B cell (primary cell): ENCODE data around the gene SERF1A. TPM values are rescaled to one million over a fixed set of nuclear protein-coding genes. Genes with fewer than 3 reads are reported as not detected.
"Not testable (repeated sequence)": the region's sequence is repeated elsewhere in the genome, so short reads cannot be mapped to it uniquely, and the experiment has no call there.

Experiments
- ATAC-seq: fragments of 200-7000 bp; cut with Tn5 transposase; one replicate; pipeline ENCODE4 v1.10.0; 2021; ENCODE audit warnings: low read depth, mild to moderate bottlenecking, moderate number of reproducible peaks, moderate library complexity
- CTCF ChIA-PET: fragments of 350-600 bp; sonication (Branson Sonifier 250); formaldehyde crosslinking; loops from one replicate; lab custom pipeline; 2021; ENCODE audit warnings: antibody characterized with exemption, inconsistent platforms; lab: Charles Lee
- POLR2A ChIA-PET: fragments of 350-600 bp; sonication (Branson Sonifier 250); formaldehyde crosslinking; loops from one replicate; lab custom pipeline; 2021; ENCODE audit warnings: antibody characterized with exemption; lab: Charles Lee
- DNase-seq: peaks from one replicate; pipeline ENCODE4 v3.0.0; 2013
- H2AFZ ChIP-seq: 2 replicates; pipeline ENCODE4 v1.6.1; 2012; ENCODE audit warnings: mild to moderate bottlenecking, low read depth, low read length; ENCODE audit not compliant: insufficient read depth, poor library complexity, severe bottlenecking
- H3K27ac ChIP-seq, 2 donors: 1 replicate in 1 of 2; 2 replicates in 1 of 2; pipeline ENCODE4 v1.5.1; 2012 to 2013; ENCODE audit warnings: low read length in 2 of 2, mild to moderate bottlenecking in 2 of 2, moderate library complexity in 1 of 2
- H3K27me3 ChIP-seq, 4 experiments: fragments of 200-600 bp in 1 of 4; sonication (generic) in 1 of 4; replicated peaks in 1 of 4; 1 replicate in 2 of 4; 2 replicates in 2 of 4; pipeline versions ENCODE4 v1.6.1 to v1.7.0; 2013 to 2016; ENCODE audit warnings: low read length in 3 of 4, mild to moderate bottlenecking in 2 of 4, mixed read lengths in 1 of 4, moderate library complexity in 1 of 4; ENCODE audit not compliant: insufficient read depth in 4 of 4, control insufficient read depth in 3 of 4; ENCODE audit errors: control extremely low read depth in 1 of 4
- H3K36me3 ChIP-seq, 2 experiments: replicated peaks in 1 of 2; 1 replicate in 1 of 2; 2 replicates in 1 of 2; pipeline versions ENCODE4 v1.6.1 to v1.7.1; 2013; ENCODE audit warnings: low read length in 1 of 2; ENCODE audit not compliant: insufficient read depth in 2 of 2, control insufficient read depth in 1 of 2; ENCODE audit errors: control extremely low read depth in 1 of 2, extremely low read depth in 1 of 2
- H3K4me1 ChIP-seq, 2 donors: fragments of 200-600 bp in 1 of 2; sonication (generic) in 1 of 2; 1 replicate in 1 of 2; 2 replicates in 1 of 2; pipeline versions ENCODE4 v1.5.1 to v1.6.1; 2013 to 2017; ENCODE audit warnings: low read length in 2 of 2; ENCODE audit not compliant: control insufficient read depth in 2 of 2, insufficient read depth in 2 of 2
- H3K4me2 ChIP-seq: replicated peaks from 2 replicates; pipeline ENCODE3; 2012; ENCODE audit warnings: mild to moderate bottlenecking, low read depth, low read length; ENCODE audit not compliant: poor library complexity, severe bottlenecking
- H3K4me3 ChIP-seq, 5 experiments: fragments of 200-600 bp in 1 of 5; sonication (generic) in 1 of 5; 1 replicate in 3 of 5; 2 replicates in 2 of 5; pipeline versions ENCODE4 v1.5.1 to v1.7.0; 2011 to 2016; ENCODE audit warnings: low read length in 4 of 5, mild to moderate bottlenecking in 4 of 5, low read depth in 2 of 5, control low read depth in 1 of 5, moderate library complexity in 1 of 5; ENCODE audit not compliant: insufficient read depth in 1 of 5; ENCODE audit errors: control extremely low read depth in 1 of 5, extremely low read depth in 1 of 5
- H3K79me2 ChIP-seq: fragments of 200-600 bp; sonication (generic); one replicate; pipeline ENCODE4 v1.6.0; 2016; ENCODE audit warnings: low read length; ENCODE audit not compliant: control insufficient read depth, insufficient read depth
- H3K9ac ChIP-seq: fragments of 200-600 bp; sonication (generic); 2 replicates; pipeline ENCODE4 v1.6.1; 2017; ENCODE audit warnings: mild to moderate bottlenecking, low read length, moderate library complexity
- H3K9me3 ChIP-seq, 3 donors: one replicate each; pipeline versions ENCODE4 v1.6.1 to v1.7.1; 2013; ENCODE audit warnings: low read length in 2 of 3; ENCODE audit not compliant: control insufficient read depth in 2 of 3, insufficient read depth in 1 of 3; ENCODE audit errors: control extremely low read depth in 1 of 3
- H4K20me1 ChIP-seq: 2 replicates; pipeline ENCODE4 v1.6.0; 2012; ENCODE audit warnings: mild to moderate bottlenecking, low read length; ENCODE audit not compliant: insufficient read depth, control insufficient read depth, poor library complexity, severe bottlenecking
- H3K27ac Mint-ChIP-seq: one replicate; pipeline ENCODE4 v1.8.0; 2021; ENCODE audit warnings: mixed read lengths
- H3K27me3 Mint-ChIP-seq: one replicate; pipeline ENCODE4 v1.8.0; 2021; ENCODE audit warnings: mixed read lengths
- H3K4me1 Mint-ChIP-seq: one replicate; pipeline ENCODE4 v1.8.0; 2021; ENCODE audit warnings: mixed read lengths
- H3K4me3 Mint-ChIP-seq: one replicate; pipeline ENCODE4 v1.8.0; 2021; ENCODE audit warnings: mixed read lengths
- H3K9me3 Mint-ChIP-seq: one replicate; pipeline ENCODE4 v1.8.0; 2022; ENCODE audit warnings: mixed read lengths; ENCODE audit not compliant: insufficient read depth
- WGBS: methylation state at CpG from one replicate; pipeline ENCODE4 v1.1.5; 2013; ENCODE audit warnings: missing lambda C conversion rate; ENCODE audit not compliant: insufficient coverage; 5-methylcytosine and 5-hydroxymethylcytosine counted together
- intact Hi-C: fragments of 100-400 bp; cut with micrococcal nuclease; formaldehyde crosslinking; loops from one replicate; pipeline ENCODE4 v1.10.0; 2022
- polyA plus RNA-seq: library from polyadenylated mRNA; depleted of rRNA; stranded (reverse); fragments of >200 nt; gene quantifications from 2 replicates; pipeline ENCODE4 v1.2.3, GENCODE V29; 2012
- small RNA-seq: library from RNA; depleted of rRNA; stranded (forward); fragments of <200 nt; gene quantifications from one replicate; pipeline ENCODE3, GENCODE V24; 2012; ENCODE audit warnings: low replicate concordance, low read depth; ENCODE audit not compliant: insufficient read length
- total RNA-seq, 2 donors: library from RNA; stranded (reverse); fragments of 120-200 nt in 1 of 2; gene quantifications; 1 replicate in 1 of 2; 2 replicates in 1 of 2; pipeline versions ENCODE4 v1.2.3 to v1.2.4, GENCODE V29; 2013 to 2022

SERF1A gene
- total and polyA plus RNA-seq, 2 donors (not counting 1 experiment from before 2014, with no cell fraction given), result 10.3 to 13.9 TPM

GRCh38 chr5:70931709-70932368, 31.4 kb downstream of the SERF1A start:
- H3K27me3 ChIP-seq, H3K4me1 ChIP-seq, H3K36me3 ChIP-seq, H3K4me3 ChIP-seq, H4K20me1 ChIP-seq, intact Hi-C loops, H3K27me3 Mint-ChIP-seq, H2AFZ ChIP-seq, DNase-seq, H3K9ac ChIP-seq, POLR2A ChIA-PET, CTCF ChIA-PET, H3K27ac ChIP-seq, H3K79me2 ChIP-seq, H3K4me1 Mint-ChIP-seq, H3K4me3 Mint-ChIP-seq, H3K9me3 ChIP-seq, ATAC-seq, H3K4me2 ChIP-seq, H3K27ac Mint-ChIP-seq, H3K9me3 Mint-ChIP-seq: not testable (repeated sequence)
- WGBS, result no CpG with 5 or more reads among the region's 6 CpGs

GRCh38 chr5:70932560-70932959, 32.1 kb downstream of the SERF1A start:
- CTCF ChIA-PET, intact Hi-C loops, H3K79me2 ChIP-seq, H3K9me3 Mint-ChIP-seq, H3K36me3 ChIP-seq, H3K4me3 ChIP-seq, H3K4me3 Mint-ChIP-seq, H3K9me3 ChIP-seq, DNase-seq, POLR2A ChIA-PET, H3K9ac ChIP-seq, ATAC-seq, H3K27me3 ChIP-seq, H4K20me1 ChIP-seq, H2AFZ ChIP-seq, H3K4me2 ChIP-seq, H3K4me1 Mint-ChIP-seq, H3K27ac Mint-ChIP-seq, H3K4me1 ChIP-seq, H3K27ac ChIP-seq, H3K27me3 Mint-ChIP-seq: not testable (repeated sequence)
- WGBS, result no CpG with 5 or more reads among the region's 1 CpG

- H3K27ac ChIP-seq, H3K9me3 ChIP-seq, H3K4me1 Mint-ChIP-seq, H3K4me3 Mint-ChIP-seq, POLR2A ChIA-PET, H4K20me1 ChIP-seq, H3K4me1 ChIP-seq, CTCF ChIA-PET, H3K4me2 ChIP-seq, H3K79me2 ChIP-seq, H3K9me3 Mint-ChIP-seq, ATAC-seq, intact Hi-C loops, H3K27me3 Mint-ChIP-seq, H3K36me3 ChIP-seq, DNase-seq, H3K27ac Mint-ChIP-seq, H3K9ac ChIP-seq, H3K4me3 ChIP-seq, H3K27me3 ChIP-seq, H2AFZ ChIP-seq: not testable (repeated sequence)
- no CpG with 5 or more reads among the region's 10 CpGs for WGBS
Measured at GRCh38 chr5:70953068-70953467, 52.6 kb downstream of the SERF1A start.

Small RNA genes lying within 50 kb of the gene (small RNA-seq; reads per million reads assigned to genes)
- not detected for gene CDH12P1

Other genes with a start within 250 kb of the SERF1A start
- 51.7 and 55.3 TPM in 2 replicates for gene SMN1, start 24.4 kb downstream of the SERF1A start, total RNA-seq
- 16.4 and 34.1 TPM in 2 replicates for gene SMN1, start 24.4 kb downstream of the SERF1A start, polyA plus RNA-seq
- 26.8 and 29.6 TPM in 2 replicates for gene NAIP, start 124.7 kb downstream of the SERF1A start, total RNA-seq
- 9.5 and 11.0 TPM in 2 replicates for gene NAIP, start 124.7 kb downstream of the SERF1A start, polyA plus RNA-seq
- gene GTF2H2, start 167.0 kb downstream of the SERF1A start, total RNA-seq, result 39.6 and 45.2 TPM in 2 replicates
- 5.8 and 8.4 TPM in 2 replicates for gene GTF2H2, start 167.0 kb downstream of the SERF1A start, polyA plus RNA-seq